Stomach (tissue), 4 donors: Measurements from ENCODE around the gene S100A7.

Experiments
- EP300 ChIP-seq: sonication (generic); formaldehyde crosslinking; IDR thresholded peaks from one replicate; pipeline ENCODE4 v1.6.1; 2017; ENCODE audit warnings: antibody characterized with exemption
- POLR2A ChIP-seq, 4 donors: fragments of 450-650 bp; IDR thresholded peaks; one replicate each; pipeline ENCODE4 v1.6.1; 2016; ENCODE audit warnings: antibody characterized with exemption in 4 of 4, control low read depth in 2 of 4, mild to moderate bottlenecking in 1 of 4, moderate library complexity in 1 of 4
- POLR2AphosphoS5 ChIP-seq, 3 donors: sonication (generic); formaldehyde crosslinking; IDR thresholded peaks; one replicate each; pipeline ENCODE4 v1.6.1; 2016; ENCODE audit warnings: antibody characterized with exemption in 3 of 3
- TF ChIP-seq, protein P1 (sequence below), 7 experiments: fragments of 450-650 bp in 4 of 7; fragments of 200-600 bp in 3 of 7; sonication (generic) in 3 of 7; IDR thresholded peaks; one replicate each; pipeline ENCODE4 v1.5.1; 2016 to 2019; ENCODE audit warnings: antibody characterized with exemption in 7 of 7, control low read depth in 2 of 7, mild to moderate bottlenecking in 1 of 7

DNA sequence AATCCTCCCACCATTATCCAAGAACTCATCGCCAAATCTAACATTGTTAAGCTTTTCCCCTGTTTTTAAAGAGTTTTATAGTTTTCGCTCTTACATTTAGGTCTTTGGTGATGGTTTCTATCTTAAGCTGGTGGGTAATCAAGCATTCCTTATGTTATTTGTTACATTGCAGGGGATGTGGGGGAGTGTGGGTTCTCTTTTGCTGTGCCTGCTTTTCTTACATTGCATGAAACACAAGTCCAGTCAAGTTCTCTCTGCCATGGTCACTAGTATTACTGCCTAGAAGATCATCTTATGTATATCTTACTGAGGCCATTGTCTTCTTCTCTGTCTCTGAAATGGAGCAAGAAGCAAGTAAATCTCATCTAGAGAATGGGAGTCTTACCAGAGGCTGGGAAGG, 27.3 kb upstream of the S100A7 start:
- TF ChIP-seq, protein P1, sequence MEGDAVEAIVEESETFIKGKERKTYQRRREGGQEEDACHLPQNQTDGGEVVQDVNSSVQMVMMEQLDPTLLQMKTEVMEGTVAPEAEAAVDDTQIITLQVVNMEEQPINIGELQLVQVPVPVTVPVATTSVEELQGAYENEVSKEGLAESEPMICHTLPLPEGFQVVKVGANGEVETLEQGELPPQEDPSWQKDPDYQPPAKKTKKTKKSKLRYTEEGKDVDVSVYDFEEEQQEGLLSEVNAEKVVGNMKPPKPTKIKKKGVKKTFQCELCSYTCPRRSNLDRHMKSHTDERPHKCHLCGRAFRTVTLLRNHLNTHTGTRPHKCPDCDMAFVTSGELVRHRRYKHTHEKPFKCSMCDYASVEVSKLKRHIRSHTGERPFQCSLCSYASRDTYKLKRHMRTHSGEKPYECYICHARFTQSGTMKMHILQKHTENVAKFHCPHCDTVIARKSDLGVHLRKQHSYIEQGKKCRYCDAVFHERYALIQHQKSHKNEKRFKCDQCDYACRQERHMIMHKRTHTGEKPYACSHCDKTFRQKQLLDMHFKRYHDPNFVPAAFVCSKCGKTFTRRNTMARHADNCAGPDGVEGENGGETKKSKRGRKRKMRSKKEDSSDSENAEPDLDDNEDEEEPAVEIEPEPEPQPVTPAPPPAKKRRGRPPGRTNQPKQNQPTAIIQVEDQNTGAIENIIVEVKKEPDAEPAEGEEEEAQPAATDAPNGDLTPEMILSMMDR (IDR thresholded peaks at IDR 0.05): no peak
- TF ChIP-seq POLR2AphosphoS5 (IDR thresholded peaks at IDR 0.05) (no peak), POLR2A (IDR thresholded peaks at IDR 0.05) (no peak), EP300 (no peak)
